OCI-LY1 (cell line): ENCODE measurements around the gene CUEDC1.

ENCODE experiments used
- CTCF ChIP-seq: fragments of 200-600 bp; sonication (generic), shearing (Covaris generic); IDR thresholded peaks from 2 replicates; pipeline ENCODE4 v1.5.1; 2017; ENCODE audit warnings: mild to moderate bottlenecking, antibody characterized with exemption, low read length, moderate library complexity, mixed read lengths
- EZH2 ChIP-seq: fragments of 200-600 bp; sonication (generic), shearing (Covaris generic); IDR thresholded peaks from 2 replicates; pipeline ENCODE4 v1.8.0; 2017; ENCODE audit warnings: borderline replicate concordance, mixed run types, mild to moderate bottlenecking, antibody characterized with exemption, low read length, moderate library complexity, mixed read lengths

DNA sequence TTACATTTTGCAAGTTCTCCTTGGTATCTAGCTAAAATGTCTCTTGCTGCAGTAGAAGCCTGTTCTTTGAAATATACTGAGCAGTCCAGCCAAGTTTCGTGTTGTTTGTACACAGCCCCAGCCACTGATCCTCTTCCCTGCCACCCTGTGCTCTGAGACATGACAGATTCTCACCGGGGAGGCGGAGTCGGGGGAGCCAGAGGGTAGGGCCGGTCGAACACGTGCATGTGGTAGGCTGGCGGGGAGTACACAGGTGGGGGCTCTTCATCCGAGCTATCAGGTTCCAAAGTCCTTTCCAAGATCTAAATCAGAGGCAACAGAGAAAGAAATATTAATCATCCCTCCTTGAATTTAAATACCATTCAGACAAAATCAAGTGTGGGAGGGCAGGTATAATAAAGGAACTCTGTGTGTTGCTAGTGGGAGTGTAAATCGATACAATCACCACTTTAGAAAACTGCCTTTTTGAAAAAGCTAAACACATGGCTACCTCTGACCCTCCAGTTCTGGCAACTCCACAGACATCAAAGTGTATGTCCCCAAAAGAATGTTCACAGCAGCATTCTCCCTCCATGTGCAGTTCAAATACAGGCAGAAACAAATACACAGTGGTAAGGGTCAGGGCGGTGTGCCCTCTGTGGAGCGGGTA lies 75.7 kb downstream of the CUEDC1 start:
- TF ChIP-seq CTCF (no peak), EZH2 (no peak)
